GM20431 (cell line): ENCODE data around the gene VMAC.
"Not testable (repeated sequence)": the region's sequence is repeated elsewhere in the genome, so short reads cannot be mapped to it uniquely, and the experiment has no call there.

ENCODE experiments used
- in situ Hi-C: fragments of 300-500 bp; cut with MseI, MboI; formaldehyde crosslinking; loops from one replicate; pipeline ENCODE4 v1.15.0; 2020; ENCODE audit warnings: low sequenced_read_pairs; ENCODE audit not compliant: unreplicated experiment

The VMAC gene, protein sequence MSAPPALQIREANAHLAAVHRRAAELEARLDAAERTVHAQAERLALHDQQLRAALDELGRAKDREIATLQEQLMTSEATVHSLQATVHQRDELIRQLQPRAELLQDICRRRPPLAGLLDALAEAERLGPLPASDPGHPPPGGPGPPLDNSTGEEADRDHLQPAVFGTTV

DNA sequence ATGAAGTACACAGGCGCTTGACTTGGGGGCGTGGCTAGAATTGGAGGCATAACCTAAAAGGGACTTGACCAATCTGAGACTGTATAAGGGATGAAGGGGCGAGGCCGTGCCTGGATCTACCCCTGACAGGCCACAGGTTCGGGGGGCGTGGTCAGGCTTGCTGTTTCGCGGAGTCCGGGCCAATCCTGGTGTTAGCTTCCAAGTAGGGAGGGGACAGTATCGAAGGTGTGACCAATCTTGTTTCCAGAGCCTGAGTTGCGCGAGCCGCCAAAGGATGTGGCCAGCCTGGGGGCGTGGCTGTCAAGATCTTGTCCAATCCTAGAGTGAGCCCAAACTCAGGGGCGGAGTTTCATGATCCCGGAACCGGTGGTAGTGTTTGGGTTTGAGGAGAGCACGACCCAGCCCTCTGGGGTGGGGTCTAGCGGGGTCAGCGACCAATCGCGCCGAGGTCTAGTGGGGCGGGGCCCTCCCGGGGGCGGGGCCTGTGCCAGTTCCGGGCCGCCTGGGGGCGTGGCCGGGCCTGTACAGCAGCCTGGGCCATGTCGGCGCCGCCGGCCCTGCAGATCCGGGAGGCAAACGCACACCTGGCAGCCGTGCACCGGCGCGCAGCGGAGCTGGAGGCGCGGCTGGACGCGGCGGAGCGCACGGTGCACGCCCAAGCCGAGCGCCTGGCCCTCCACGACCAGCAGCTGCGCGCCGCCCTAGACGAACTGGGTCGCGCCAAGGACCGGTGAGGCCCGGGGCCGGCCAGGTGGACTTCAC is at the start of gene VMAC:
Gene VMAC, plus strand, starts transcription at position 521 of the 762 bp plus-strand sequence. Its CDS starts 19 bp downstream, at position 540.
- in situ Hi-C loops = no loop called here

DNA sequence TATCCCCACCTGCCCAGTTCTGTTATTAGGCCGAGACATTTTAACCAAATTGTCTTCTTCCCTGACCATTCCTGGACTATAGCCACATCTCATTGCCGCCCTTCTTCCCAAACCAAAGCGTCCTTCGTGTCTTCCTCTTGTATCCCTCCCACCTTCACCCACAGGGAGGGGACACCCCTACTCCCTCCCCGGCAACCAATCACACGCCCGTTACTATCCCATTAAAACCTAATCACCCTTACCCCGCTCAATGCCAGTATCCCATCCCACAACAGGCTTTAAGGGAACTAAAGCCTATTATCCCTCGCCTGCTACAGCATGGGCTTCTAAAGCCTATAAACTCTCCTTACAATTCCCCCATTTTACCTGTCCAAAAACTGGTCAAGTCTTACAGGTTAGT is 49.5 kb upstream of the VMAC start:
- in situ Hi-C loops = not testable (repeated sequence)

DNA sequence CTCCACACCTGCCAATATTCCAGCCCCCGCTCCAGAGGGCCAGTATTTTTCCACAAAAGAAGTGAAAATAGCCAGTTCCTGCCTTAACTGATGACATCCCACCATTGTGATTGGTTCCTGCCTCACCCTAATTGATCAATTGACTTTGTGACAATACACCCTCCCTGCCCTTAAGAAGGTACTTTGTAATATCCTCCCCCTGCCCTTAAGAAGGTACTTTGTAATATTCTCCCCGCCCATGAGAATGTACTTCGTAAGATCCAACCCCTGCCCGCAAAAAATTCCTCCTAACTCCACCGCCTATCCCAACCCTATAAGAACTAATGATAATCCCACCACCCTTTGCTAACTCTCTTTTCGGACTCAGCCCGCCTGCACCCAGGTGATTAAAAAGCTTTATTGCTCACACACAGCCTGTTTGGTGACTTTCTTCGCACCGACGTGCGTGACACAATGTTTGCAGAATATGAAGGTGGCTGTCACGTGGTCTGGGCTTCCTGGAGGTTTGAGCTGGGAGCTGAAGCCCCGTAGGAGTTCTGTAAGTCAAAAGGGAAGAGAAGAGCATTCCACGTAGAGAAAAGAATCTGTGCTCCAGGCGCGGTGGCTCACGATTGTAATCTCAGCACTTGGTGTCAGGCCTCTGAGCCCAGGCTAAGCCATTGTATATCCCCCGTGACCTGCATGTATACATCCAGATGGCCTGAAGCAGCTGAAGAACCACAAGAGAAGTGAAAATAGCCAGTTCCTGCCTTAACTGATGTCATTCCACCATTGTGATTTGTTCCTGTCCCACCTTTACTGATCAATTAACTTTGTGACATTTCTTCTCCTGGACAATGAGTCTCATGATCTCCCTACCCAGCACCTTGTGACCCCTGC is 47.2 kb upstream of the VMAC start:
- in situ Hi-C loops = no loop called here

DNA sequence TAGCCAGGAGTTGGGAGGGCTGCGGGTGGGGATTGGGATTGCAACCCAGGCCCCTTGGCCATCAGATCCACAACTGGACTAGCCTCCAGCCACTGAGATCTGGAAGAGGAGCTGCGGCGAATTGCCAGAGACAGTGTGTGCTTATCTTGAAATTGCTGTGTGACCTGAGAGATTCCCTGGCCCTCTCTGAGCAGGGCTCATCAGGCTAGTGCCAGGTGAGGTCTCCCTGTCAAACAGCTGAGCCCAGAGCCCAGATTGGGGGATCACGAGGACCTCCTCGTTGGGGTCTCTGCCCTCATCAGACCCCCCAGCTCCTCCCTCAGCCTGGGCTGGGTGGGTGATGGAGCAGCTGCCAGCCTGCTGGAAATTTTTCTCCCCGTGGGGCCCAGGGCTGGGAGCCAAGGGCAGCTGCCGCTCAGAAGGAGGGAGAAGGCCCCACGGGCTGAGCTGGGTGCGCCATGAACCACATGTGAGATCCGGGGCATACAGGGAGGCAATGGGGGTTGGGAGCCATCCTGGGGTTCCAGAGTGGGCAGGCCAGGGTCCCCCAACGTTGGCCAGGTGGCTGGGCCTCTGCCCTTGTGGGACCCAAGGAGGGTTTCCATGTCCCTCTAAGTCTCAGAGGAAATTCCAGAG is 41.5 kb upstream of the VMAC start:
- in situ Hi-C loops = no loop called here

DNA sequence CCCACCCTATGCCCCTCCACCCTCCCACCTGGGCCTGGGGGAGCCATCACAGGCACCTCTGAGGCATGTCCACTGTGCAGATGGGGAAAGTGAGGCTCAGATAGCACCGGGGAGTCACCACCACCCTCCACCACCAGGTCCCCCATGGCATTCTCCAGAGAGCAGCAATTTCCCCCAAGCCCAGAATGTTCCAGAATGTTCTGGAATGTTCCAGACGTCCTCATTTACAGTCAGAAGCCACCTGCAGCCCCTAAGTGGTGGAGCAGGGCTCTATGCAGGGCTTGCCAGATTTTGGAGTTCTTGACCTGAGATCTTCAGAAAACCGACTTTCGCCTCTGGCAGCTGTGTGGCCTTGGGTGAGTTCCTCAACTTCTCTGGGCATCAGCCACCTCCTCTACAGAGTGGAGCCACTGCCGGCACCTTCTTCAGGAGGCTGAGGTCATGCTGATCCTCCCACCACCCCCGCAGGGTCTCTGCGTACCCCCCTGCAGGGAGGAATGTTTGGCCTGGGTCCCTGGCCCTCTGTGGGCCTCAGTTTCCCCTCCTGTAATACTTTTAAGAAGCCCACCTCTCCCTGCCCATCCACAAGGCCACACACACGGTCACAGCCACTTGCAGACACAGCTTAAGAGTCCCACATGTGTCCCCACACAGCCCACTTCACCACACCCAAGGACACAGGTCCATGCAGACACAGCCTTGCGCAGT is 40.5 kb upstream of the VMAC start:
- in situ Hi-C loops = no loop called here

DNA sequence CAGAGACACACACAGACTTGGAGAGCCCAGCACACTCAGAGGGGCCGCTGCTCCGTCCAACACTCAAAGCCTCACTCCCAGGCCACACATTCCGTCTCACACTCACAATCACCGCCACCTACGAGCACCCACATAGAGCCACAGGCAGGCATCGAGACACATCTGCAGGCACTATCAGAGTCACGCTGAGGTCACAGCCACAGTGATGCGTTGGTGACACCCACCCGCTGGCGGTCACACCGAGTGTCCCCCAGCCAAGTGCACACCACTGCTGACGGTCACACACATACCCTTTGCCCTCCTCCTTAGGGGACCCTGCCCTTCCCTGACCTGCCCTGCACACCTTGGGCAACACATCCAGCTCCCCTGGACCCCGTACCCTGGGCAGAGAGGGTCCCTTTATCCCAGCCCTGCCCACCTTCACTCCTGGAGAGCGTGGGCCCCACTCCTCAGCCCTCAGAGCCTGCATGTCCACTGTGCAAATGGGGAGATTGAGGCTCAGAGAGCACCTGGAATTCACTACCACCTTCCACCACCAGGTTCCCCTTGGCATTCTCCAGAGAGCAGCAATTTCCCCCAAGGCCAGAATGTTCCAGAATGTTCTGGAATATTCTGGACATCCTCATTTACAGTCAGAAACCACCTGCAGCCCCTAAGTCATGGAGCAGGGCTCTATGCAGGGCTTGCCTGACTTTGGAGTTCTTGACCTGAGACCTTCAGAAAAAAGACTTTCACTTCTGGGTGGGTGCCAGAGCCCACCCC is 39.8 kb upstream of the VMAC start:
- in situ Hi-C loops = no loop called here

DNA sequence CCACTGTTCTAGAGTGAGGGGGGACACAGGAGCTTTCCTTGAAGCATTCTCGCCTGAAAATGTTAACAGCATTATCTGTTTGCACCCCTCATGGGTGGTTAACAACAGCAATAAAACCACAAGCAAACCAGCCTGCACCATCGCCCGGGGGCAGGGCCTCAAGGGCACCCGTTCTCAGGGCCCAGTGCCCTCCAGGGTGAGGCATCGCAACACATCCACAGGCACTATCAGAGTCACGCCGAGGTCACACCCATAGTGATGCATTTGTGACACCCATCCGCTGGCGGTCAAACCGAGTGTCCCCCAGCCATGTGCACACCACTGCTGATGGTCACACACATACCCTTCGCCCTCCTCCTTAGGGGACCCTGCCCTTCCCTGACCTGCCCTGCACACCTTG is 38.9 kb upstream of the VMAC start:
- in situ Hi-C loops = no loop called here

DNA sequence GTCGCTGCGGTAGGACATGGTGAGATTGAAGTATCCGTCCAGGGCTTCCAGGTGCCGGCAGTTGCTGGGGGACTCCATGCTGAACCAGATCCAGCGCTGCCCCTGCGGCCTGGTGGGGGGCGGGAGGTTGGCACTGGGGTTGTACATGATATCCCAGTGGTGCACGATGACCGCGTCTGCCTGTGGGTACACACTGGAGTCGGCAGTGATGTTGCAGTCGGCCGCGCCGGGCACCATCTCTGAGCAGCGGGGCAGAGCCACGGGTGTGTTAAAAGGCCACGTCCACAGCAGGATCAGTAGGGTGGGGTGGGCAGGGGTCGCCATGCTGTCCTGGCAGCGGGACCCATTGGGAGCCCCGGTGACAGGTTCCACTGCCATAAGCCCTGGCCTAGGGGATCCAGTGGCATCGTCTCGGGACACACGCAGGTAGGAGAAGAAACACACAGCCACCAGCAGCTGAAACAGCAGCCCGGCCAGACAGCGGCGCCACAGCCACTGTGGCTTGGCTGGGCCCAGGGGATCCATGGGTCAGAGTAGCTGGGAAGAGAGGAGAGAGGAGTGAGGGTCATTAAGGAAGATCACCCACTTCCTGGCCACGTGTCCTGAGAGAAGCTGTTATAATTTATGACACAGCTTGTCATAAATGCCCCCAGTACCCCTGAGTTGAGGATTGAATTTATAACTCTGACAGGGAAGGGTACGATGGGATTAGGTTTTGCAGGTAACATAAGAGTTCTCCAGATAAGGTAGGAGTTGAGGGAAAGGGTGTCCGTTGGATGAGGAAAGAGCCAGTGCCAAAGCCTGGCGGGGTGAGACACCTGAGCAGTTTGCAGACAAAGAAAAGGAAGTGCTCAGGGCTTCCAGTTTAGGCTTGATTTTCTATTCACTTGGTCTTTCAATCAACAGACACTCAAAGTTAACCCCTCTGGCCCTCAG is 37.2 kb upstream of the VMAC start:
- in situ Hi-C loops = no loop called here

DNA sequence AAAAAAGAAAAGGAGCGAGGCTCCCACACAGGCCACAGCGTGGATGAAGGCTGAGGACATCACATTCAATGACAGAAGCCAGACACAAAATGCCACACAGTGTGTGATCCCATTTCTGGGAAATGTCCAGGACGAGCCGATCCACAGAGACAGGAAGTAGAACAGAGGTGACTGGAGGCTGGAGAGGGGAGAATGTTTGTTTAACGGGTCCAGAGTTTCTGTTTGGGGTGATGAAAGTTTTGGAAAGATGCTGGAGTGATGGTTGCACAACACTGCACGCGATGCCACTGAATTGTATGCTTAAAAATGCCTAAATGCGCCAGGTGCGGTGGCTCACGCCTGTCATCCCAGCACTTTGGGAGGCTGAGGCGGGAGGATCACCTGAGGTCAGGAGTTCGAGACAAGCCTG is 33.7 kb upstream of the VMAC start:
- in situ Hi-C loops = no loop called here

DNA sequence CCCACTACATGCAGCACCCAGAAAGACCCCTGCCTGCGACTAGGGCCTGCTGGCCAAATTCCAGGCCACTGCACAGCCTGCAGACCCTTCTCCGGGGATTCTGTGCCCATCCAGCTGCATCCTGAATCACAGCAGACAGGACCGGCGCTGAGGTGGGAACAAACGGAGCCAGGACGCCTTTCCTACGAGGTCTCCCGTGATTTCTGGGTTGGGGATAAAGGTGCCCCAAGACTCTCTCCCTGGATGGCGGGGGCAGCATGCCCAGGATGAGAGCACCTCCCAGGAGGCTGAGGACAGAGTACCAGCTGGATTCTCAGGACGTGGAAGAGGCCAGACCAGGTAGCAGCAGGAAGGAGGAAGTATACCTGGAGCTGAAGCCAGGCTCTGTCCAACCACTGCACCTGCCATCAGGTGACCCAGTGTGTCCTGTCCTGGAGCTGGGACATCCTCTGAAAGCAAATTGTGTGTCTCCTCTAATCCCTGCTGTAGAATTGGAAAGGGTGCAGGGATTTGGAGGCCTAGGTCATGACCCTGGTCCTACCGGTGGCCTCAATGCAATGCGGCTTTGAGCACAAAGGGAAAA is 31.0 kb upstream of the VMAC start:
- in situ Hi-C loops = no loop called here

DNA sequence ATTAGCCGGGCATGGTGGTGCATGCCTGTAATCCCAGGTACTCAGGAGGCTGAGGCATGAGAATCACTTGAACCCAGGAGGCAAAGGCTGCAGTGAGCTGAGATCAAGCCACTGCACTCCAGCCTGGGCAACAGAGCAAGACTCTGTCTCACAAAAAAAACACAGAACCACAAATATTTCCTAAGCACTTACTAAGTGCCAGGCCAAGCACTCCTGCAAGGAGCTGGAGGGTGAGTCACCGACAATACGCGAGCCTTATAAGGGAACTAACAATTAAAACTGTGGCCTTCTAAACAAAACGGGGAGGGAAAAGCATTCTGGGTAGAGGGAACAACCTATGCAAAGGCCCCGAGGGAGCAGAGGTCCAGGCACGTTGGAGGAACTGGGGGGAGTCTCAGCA is 30.2 kb upstream of the VMAC start:
- in situ Hi-C loops = not testable (repeated sequence)

DNA sequence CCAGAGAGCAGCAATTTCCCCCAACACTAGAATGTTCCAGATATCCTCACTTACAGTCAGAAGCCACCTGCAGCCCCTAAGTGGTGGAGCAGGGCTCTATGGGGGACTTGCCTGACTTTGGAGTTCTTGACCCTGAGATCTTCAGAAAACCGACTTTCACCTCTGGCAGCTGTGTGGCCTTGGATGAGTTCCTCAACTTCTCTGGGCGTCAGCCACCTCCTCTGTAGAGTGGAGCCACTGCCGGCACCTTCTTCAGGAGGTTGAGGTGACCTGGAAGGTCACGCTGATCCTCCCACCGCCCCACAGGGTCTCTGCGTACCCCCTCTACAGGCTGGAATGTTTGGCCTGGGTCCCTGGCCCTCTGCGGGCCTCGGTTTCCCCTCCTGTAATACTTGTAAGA is 27.2 kb upstream of the VMAC start:
- in situ Hi-C loops = no loop called here

DNA sequence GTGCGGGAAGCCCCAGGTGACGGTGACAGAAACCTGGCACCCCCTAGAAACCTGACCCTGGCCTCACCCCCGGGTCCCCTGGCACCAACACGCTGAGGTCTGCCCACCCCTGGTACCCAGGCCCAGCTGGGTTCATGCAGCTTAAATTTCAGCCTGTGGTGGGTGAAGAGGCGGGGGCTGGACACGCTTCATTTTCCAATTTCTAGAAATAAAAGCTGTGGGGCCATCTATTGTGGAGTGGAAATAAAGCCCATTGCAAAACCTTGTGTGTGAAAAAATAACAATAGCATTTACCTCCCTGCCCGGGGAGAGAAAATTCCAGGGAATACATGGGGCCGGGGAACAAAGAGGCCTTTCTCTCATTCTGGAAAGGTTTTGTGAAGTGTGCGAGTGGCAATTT is 26.8 kb upstream of the VMAC start:
- in situ Hi-C loops = no loop called here

DNA sequence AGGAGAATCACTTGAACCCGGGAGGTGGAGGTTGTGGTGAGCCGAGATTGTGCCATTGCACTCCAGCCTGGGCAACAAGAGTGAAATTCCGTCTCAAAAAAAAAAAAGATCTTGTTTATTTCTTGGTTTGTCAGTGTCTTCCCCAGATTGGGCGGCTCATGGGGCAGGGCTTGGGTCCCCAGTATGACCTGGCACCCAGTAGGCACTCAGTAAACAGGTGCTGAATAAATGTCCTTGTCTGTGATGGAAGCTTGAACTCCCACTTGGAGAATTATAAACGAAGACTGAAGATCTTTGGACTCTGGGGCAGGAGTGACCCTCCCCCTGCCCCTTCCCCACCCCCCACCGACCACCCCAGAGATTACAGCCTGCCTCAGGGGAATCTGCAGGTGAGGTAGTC is 24.5 kb upstream of the VMAC start:
- in situ Hi-C loops = no loop called here

DNA sequence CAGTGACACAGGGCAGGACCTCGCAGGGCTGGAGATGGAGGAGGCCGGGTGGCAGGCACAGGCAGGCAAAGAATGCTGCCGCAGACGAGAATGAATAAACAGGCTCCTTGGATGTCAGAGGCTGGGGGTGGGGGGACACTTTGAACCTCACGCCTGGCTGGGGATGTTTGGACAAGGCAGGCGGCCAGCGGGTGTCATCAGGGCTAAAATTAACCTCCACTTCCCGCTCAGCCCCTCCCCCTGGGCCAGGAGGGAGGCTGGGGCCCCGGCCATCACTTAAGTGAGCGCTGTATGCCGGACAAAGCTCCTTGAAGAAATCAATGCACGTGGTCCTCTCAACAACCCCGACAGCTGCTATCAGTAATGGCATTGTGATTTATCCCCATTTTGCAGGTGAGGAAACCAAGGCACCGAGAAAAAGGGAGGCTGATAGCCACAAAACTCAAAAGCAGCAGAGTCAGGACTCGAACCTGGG is 24.0 kb upstream of the VMAC start:
- in situ Hi-C loops = no loop called here

DNA sequence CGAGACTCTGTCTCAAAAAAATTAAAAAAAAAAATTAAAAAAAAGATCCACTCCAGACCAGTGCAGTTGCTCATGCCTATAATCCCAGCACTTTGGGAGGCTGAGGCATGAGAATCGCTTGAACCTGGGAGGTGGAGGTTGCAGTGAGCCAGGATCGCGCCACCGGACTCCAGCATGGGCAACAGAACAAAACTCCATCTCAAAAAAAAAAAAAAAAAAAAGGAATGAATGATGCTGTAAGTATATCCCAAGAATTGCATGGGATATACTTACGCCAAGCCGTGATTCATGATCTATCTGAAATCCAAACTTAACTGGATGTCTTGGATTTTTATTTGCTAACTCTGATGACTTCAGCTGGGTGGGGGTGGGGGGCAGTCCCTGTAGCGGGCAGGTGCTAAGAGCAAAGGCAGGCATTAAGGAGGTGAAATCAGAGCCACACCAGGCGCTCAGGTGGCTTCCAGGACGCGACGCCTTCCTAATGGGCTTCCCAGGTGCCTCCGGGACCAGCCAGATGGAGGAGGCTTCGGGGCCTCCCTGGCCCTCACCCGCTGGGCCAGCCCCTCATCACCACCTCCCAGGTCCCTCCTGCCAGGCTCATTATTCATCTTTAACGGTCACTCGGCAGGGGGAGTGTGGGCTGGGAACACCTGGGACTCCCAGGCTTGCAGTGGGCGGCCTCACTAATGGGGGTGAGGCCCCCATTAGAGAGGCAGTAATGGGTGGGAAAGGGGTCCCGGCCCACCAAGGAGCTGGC is 23.0 kb upstream of the VMAC start:
- in situ Hi-C loops = no loop called here

DNA sequence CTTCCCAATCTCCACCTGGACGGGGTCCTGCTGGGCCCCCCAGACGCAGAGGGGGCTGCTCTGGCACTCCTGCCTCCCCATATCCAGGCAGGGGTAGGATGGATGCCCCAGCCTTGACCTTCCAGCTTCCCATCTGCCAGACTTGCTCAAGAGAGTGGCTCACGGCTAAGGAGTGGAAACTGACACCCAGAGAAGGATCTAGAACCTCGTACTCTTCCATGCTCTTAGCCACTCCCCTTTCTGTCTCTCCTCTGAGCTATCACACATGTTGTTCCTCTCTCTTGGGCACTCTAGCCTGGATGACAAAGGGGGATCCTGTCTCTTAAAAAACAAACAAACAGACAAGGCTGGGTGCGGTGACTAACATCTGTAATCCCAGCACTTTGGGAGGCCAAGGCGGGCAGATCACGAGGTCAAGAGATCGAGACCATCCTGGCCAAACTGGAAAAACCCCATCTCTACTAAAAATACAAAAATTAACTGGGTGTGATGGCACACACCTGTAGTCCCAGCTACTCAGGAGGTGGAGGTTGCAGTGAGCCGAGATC is 22.2 kb upstream of the VMAC start:
- in situ Hi-C loops = no loop called here
